DND-41 (cell line): Measurements from ENCODE around the gene RNF43.

Source experiments
- ATAC-seq: fragments of 200-7000 bp; cut with Tn5 transposase; 3 replicates; pipeline ENCODE4 v1.9.1; 2021; ENCODE audit warnings: low read depth; ENCODE audit not compliant: insufficient read depth
- DNase-seq: peaks from one replicate; pipeline ENCODE4 v3.0.0-alpha.2; 2020
- H2AFZ ChIP-seq: 2 replicates; pipeline ENCODE4 v1.6.0; 2012; ENCODE audit warnings: low read depth, low read length
- H3K27ac ChIP-seq: 2 replicates; pipeline ENCODE4 v1.5.1; 2012; ENCODE audit warnings: low read length, inconsistent platforms
- H3K27me3 ChIP-seq: fragments of 200-600 bp; sonication (generic); 2 replicates; pipeline ENCODE4 v1.6.0; 2012; ENCODE audit warnings: low read length, mild to moderate bottlenecking, inconsistent platforms; ENCODE audit not compliant: insufficient read depth, poor library complexity
- H3K36me3 ChIP-seq: 2 replicates; pipeline ENCODE4 v1.5.1; 2012; ENCODE audit warnings: low read length, inconsistent platforms; ENCODE audit not compliant: insufficient read depth
- H3K4me1 ChIP-seq: 2 replicates; pipeline ENCODE4 v1.5.1; 2012; ENCODE audit warnings: mild to moderate bottlenecking, low read length; ENCODE audit not compliant: insufficient read depth
- H3K4me2 ChIP-seq: 2 replicates; pipeline ENCODE4 v1.6.0; 2012; ENCODE audit warnings: mild to moderate bottlenecking, moderate library complexity, low read length, inconsistent platforms; ENCODE audit not compliant: insufficient read depth
- H3K4me3 ChIP-seq, 2 experiments: fragments of 200-600 bp in 1 of 2; shearing (Covaris generic) in 1 of 2; 2 replicates each; pipeline ENCODE4 v1.5.1; 2012 to 2016; ENCODE audit warnings: inconsistent platforms in 2 of 2, low read length in 2 of 2, mild to moderate bottlenecking in 2 of 2, low read depth in 1 of 2, moderate library complexity in 1 of 2
- H3K79me2 ChIP-seq: 2 replicates; pipeline ENCODE4 v1.6.0; 2012; ENCODE audit warnings: low read length, inconsistent platforms; ENCODE audit not compliant: insufficient read depth
- H3K9ac ChIP-seq: 2 replicates; pipeline ENCODE4 v1.6.0; 2012; ENCODE audit warnings: low read depth, mild to moderate bottlenecking, inconsistent platforms, low read length, moderate library complexity
- H3K9me3 ChIP-seq: 2 replicates; pipeline ENCODE4 v1.5.1; 2012; ENCODE audit warnings: low read length, moderate library complexity, mild to moderate bottlenecking, inconsistent platforms; ENCODE audit not compliant: insufficient read depth, severe bottlenecking
- H4K20me1 ChIP-seq: 2 replicates; pipeline ENCODE4 v1.6.0; 2012; ENCODE audit warnings: low read length; ENCODE audit not compliant: insufficient read depth
- EZH2 ChIP-seq: IDR thresholded peaks from 3 replicates; pipeline ENCODE4 v1.6.1; 2012; ENCODE audit warnings: borderline replicate concordance, low read depth, mild to moderate bottlenecking, moderate library complexity, low read length, inconsistent platforms; ENCODE audit not compliant: severe bottlenecking
- TF ChIP-seq, protein P1 (sequence below): IDR thresholded peaks from 2 replicates; pipeline ENCODE4 v1.5.1; 2012; ENCODE audit warnings: borderline replicate concordance, low read length, moderate library complexity, mild to moderate bottlenecking; ENCODE audit not compliant: poor library complexity, severe bottlenecking; ENCODE audit errors: extremely low read depth

The RNF43 gene

DNA sequence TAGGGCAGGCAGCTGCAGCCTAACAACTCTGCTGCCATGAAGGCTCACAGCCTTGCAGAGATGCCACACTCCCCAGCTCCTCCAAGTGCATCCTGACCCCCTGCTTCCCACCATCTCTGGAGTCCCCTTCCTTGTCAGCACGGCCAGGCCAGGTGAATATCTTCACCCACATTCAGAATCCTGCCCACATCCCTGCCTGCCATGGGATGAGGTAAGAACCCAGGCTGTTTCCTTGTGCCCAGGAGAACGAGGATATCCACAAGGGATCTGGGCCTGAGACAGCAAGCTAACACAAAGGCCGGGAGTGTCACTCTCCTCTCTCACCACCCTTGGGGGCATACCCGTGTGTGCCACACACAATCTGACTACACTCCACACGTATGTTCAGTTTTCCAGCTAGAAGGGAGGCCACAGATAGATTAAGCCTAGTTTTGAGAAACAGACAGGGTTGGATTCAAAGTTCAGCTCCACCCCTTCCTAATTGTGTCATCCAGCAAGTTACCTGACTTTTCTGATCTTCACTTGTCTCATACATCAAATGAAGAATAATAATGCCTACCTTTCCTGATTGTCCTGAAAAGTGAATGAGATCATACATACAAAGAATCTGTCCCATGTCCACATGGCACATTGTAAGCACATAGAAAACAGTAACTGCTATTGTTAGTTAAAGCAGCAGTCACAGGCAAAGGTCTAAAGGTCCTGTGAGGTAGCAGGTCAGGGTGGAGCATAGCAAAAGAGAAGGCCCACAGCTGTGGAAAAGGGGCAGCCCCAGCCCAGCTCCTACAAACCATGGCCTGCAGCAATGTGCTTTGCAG lies 47.9 kb downstream of the RNF43 start:
- Histone ChIP-seq H3K9ac (no peak overlapping the region), H3K36me3 (no peaks in the 10 kb centered on the region), H3K4me2 (no peak overlapping the region), H3K79me2 (no peaks in the 10 kb centered on the region), H3K27me3 (no peaks in the 10 kb centered on the region), H3K9me3 (no peaks in the 10 kb centered on the region), H2AFZ (no peak overlapping the region), H4K20me1 (no peaks in the 10 kb centered on the region), H3K4me1 (no peaks in the 10 kb centered on the region), H3K27ac (no peak overlapping the region), H3K4me3 (no peak overlapping the region)
- ATAC-seq (no peak), DNase-seq (no peak)
- TF ChIP-seq, protein P1, sequence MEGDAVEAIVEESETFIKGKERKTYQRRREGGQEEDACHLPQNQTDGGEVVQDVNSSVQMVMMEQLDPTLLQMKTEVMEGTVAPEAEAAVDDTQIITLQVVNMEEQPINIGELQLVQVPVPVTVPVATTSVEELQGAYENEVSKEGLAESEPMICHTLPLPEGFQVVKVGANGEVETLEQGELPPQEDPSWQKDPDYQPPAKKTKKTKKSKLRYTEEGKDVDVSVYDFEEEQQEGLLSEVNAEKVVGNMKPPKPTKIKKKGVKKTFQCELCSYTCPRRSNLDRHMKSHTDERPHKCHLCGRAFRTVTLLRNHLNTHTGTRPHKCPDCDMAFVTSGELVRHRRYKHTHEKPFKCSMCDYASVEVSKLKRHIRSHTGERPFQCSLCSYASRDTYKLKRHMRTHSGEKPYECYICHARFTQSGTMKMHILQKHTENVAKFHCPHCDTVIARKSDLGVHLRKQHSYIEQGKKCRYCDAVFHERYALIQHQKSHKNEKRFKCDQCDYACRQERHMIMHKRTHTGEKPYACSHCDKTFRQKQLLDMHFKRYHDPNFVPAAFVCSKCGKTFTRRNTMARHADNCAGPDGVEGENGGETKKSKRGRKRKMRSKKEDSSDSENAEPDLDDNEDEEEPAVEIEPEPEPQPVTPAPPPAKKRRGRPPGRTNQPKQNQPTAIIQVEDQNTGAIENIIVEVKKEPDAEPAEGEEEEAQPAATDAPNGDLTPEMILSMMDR, result no peak
- no peak for TF ChIP-seq EZH2

DNA sequence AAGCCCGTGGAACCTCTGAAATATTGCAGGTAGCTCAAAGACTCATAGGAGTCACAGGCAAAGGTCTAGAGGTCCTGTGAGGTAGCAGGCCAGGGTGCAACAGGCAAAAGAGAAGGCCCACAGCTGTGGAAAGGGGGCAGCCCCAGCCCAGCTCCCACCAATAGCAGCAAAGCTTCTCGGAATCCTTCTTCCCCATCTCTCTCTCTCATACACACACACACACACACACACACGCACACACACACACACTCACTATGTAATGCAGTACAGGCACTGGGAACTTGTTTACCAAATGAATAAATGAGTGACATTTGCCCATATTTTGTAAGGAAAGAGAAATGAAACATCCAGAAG lies 48.5 kb downstream of the RNF43 start:
- Histone ChIP-seq H4K20me1 (no peaks in the 10 kb centered on the region), H3K4me1 (no peaks in the 10 kb centered on the region), H3K27me3 (no peaks in the 10 kb centered on the region), H2AFZ (no peak overlapping the region), H3K9ac (no peak overlapping the region), H3K4me2 (no peak overlapping the region), H3K9me3 (no peaks in the 10 kb centered on the region), H3K27ac (no peak overlapping the region), H3K4me3 (no peak overlapping the region), H3K36me3 (no peaks in the 10 kb centered on the region), H3K79me2 (no peaks in the 10 kb centered on the region)
- no peak for TF ChIP-seq EZH2
- DNase-seq, result no peak
- no peak for ATAC-seq
